HUDEP-2 (cell line): ENCODE data around the gene KRTAP10-7.
"Not testable (repeated sequence)": the region's sequence is repeated elsewhere in the genome, so short reads cannot be mapped to it uniquely, and the experiment has no call there.

Experiments used
- DNase-seq, 76 experiments: peaks; one replicate each; lab custom pipeline; 2025; ENCODE audit not compliant: unreplicated experiment in 76 of 76; lab: John Stamatoyannopoulos, UW

KRTAP10-7 gene

DNA sequence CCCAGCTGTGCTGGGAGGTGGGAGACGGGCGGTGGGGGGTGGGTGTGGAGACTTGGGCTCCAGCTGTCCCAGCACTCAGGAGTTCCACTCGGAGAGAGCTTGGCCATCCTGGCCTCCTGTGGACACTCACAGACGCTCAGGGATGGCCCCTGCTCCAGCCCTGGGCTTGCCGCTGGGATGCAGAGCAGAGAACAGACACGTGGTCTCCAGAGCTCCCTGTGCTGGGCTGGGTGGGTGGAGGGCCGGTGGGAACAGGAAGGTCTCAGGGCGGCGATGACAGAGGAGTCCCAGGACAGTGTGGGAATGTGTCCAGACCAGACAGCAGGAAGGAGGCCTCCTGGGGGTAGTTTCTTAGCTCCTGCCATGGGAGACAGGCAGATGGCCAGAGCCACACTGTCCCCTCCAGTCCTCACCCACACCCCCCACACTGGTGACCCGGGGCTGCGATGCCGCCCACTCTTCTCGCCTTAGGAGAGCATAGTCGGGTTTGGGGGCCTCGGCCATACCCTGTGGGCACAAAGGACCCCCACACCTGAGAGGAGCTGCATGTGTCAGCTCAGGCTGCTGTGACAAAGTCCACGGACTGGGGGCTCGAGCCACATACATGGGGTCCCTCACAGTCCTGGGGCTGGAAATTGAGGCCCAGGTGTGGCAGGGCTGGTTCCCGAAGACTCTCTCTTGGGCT lies 28.5 kb downstream of the KRTAP10-7 start:
- DNase-seq, result no peak

DNA sequence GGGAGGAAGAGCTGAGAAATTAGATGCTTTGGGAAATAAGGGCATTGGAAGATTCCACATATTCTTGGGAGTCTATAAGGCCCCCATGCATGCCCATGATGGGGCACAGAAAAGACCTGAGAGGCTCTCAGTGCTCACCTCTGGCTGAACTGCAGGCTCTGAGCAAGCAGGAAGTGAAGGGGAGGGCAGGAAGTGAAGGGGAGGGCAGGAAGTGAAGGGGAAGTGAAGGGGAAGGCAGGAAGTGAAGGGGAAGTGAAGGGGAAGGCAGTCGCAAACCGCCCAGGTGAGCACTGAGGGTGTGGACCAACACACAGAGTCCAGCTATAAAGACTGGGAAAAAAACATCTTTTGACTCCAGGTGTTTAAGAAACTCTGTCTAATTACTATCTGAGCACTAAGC lies 30.0 kb downstream of the KRTAP10-7 start:
- DNase-seq, result no peak

DNA sequence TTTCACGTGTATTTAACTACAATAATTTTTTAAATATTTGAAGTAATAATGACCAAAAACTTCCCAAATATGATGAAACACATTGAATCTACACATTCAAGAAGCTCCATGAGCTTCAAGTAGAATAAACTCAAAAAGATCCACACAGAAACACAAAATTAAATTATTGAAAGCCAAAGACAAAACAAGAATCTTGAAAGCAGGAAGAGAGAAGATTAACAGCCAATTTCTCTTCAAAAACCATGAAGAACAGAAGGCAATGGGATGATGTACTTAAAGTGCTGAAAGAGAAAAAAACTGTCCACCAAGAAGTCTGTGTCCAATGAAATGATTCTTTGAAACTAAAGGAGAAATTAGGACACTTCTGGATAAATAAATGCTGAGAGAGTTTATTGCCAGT lies 31.7 kb downstream of the KRTAP10-7 start:
- DNase-seq, result no peak

DNA sequence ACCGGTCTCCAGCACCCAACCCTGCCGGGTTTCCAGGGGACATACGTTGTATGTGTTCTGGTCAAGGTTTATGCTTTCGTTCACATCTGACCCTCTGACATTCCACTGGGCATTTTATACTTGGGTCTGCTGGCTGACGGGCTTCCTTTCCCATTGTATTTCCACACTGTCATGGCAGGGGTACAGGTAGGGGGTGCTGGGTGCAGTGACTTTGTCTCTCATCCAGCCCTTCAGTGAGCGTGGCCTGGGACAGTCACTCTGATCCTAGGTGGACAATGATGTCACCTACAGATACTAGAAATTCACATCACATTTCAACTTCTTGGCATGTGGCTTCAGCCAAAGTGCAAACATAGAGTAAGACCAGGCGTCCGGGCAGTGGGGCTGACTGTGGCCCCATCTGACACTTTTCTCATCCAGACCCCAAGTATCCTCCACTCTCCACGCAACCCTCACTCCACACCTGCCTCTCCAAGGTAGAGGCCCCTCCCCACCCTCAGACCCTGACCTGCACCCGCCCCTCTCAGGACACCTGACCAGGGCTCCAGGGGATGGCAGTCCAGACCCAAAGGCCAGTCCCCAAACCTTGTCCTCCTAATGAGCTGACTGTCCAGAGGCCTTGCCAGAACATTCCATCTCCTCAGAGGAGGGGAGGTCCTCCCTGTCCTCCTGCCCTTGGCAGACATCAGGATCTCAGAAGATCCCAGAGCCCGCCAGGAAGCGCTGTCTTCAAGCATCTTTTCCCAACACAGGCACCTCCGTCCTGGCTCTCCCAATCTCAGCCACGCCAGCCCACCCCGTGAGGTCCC lies 36.0 kb downstream of the KRTAP10-7 start:
- DNase-seq, result no peak

DNA sequence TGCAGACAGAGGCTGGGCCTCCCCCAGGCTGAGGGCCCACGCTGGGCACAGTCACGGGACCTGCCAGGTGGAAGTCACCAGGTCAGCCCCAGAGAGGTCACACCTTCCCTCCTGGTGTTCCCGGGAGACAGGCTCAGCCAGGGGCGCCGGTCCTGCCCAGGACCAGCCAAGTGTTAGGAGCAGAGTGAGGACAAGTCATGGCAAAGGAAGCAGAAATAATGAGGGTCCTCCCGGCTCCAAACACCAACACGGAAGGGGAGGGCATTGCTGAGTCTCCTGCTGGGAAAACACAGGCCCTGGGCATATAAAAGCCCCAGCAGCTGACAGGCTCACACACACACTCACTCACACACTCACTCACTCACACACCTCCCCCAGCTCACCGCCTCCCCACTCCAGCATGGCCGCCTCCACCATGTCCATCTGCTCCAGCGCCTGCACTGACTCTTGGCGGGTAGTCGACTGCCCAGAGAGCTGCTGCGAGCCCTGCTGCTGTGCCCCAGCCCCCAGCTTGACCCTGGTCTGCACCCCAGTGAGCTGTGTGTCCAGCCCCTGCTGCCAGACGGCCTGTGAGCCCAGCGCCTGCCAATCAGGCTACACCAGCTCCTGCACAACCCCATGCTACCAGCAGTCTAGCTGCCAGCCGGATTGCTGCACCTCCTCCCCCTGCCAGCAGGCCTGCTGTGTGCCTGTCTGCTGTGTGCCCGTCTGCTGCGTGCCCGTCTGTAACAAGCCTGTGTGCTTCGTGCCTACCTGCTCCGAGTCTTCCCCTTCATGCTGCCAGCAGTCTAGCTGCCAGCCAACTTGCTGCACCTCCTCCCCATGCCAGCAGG lies 36.8 kb downstream of the KRTAP10-7 start, which contains the start of gene KRTAP10-10:
KRTAP10-10 (plus strand) TSS at position 339 of the 833 bp plus-strand sequence; CDS start at position 401, 62 bp downstream.
- DNase-seq, result no peak

DNA sequence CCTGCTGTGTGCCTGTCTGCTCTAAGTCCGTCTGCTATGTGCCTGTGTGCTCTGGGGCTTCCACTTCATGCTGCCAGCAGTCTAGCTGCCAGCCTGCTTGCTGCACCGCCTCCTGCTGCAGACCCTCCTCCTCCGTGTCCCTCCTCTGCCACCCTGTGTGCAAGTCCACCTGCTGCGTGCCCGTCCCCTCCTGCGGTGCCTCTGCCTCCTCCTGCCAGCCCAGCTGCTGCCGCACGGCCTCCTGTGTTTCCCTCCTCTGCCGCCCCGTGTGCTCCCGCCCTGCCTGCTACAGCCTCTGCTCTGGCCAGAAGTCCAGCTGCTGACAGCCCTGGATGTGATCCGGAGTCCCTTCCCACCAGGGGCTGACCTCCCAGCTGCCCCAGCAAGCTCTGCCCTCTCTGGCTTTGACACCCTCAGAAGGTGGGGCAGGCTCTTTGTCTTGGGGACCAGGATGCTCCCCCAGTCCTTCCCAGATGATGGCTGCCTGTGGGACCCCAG lies 37.5 kb downstream of the KRTAP10-7 start:
- not testable (repeated sequence) for DNase-seq

DNA sequence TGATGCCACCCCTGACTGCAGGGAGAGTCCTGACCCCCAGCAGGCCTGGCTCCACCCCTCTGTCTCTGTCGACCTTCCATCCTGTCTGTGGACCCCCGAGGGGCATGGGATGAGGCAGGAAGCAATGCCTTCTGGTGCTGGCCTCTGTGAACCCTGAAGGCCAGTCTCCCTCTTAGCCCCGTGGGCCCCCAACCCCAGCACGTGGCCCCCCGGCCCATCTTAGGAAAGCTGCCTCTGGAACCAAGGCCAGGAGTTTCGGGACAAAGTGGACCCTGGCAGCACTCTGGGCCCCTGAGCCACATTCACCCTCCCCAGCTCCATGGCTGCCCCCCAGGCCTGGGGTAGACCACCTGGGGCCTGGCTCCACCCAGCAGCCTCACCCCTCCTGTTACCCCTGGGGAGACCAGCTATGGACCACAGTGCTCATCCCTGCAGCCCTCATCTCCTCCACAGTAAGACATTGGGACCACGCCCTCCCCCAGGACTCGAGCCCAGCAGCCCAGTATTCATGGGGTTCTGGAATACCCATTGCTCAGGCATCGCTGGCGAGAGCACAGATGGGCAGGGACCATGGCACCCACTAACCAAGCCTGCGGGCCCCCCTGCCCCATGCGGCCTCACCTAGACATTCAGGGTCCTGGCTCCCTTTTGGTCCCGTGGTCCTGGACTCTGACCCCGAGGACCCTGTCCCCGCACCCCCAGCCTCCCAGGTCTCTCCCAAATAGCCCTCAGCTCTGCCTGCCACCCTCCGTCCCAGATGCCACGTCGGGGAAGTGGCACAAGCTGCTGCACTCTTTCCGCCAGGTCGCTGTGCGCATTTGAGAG lies 38.3 kb downstream of the KRTAP10-7 start:
- DNase-seq, result not testable (repeated sequence)

DNA sequence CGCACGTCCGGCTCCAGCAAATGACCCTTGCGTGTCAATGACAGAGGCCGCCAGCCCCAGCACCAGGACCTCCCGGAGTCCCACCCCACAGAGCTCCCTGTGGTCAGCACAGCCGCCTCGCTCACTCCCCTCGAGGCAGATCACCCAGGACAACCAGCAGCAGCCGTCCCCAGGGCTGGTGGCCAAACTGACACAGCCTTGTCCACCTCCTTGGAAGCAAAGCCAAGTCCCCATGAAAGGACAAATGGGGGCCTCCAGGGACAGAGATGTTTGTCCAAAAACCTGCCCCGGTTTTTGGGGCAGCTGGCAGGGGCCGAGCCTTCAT lies 38.9 kb downstream of the KRTAP10-7 start:
- DNase-seq, result no peak

DNA sequence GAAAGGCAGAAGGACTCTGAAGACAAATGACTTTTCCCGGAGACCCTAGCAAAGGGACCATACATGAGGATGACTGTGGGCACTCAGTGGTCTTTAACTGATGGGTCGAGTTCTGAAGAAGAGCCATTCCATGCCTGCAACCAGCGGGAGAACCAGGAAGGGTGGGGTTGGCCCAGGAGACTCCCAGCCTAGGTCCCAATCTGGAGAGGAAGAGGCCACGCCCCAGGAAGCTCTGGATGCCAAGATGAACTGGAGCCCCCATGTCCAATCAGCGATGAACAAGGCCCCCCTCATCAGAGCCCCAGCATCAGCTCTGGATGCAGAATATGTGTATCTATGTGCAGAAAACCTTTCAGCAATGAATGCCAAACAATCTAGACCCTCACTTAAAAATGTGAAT lies 40.4 kb downstream of the KRTAP10-7 start:
- no peak for DNase-seq

DNA sequence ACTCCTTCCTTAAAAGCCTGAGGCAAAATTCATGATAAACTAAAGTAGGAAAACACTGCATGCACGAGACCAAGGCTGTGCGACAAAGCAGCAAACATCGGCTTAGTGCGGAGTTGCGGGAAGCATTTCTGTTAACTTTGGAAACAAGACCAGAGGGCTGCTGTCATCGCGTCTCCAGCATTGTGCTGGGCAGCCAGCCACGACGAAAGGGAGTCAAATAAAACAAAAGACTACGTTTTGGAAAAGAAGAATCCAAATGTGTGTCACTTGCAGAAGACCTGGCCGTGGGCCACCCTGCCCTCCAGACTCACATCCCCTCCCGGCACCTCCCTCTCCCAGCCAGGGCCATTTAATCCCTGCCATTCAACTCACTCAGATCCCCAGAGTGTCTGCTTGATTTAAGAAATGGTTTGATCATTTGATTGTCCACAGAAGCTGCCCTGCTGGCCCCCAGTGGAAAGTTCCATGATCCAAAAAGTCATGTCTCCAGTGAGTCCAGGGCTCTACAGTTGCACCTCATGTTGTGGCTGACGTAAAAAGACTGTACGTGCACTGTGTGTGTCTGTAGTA lies 43.4 kb downstream of the KRTAP10-7 start:
- no peak for DNase-seq

DNA sequence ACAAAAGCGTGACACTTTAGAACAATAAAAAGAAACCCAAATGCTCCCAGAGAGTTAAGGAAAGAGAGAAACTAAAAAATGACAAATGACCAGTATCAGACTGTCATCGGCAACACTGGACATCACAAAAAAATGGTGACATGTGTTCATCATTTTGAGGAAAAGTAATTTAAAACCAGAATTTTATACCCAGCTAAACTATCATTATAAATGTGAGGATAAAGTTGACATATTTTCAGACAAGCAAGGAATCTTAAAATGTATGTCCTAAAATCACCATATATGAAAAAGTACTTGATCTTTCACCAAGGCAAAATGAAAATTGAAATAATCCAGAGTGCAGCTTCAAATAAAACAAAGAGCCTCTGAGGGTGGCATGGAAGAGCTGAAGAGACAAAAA lies 44.5 kb downstream of the KRTAP10-7 start:
- DNase-seq, result no peak

DNA sequence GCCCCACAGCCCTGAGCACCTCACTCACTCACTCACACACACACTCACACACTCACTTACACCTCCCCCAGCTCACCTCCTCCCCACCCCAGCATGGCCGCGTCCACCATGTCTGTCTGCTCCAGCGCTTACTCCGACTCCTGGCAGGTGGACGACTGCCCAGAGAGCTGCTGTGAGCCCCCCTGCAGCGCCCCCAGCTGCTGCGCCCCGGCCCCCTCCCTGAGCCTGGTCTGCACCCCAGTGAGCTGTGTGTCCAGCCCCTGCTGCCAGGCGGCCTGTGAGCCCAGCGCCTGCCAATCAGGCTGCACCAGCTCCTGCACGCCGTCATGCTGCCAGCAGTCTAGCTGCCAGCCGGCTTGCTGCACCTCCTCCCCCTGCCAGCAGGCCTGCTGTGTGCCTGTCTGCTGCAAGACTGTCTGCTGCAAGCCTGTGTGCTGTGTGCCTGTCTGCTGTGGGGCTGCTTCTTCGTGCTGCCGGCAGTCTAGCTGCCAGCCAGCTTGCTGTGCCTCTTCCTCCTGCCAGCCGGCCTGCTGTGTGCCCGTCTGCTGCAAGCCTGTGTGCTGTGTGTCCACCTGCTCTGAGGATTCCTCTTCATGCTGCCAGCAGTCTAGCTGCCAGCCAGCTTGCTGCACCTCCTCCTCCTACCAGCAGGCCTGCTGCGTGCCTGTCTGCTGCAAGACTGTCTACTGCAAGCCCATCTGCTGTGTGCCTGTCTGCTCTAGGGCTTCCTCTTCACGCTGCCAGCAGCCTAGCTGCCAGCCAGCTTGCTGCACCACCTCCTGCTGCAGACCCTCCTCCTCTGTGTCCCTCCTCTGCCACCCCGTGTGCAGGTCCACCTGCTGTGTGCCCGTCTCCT lies 46.2 kb downstream of the KRTAP10-7 start, which contains the start of gene KRTAP10-11:
KRTAP10-11 (plus strand) TSS at position 49 of the 856 bp plus-strand sequence; CDS start at position 94, 45 bp downstream.
- DNase-seq, result not testable (repeated sequence)

DNA sequence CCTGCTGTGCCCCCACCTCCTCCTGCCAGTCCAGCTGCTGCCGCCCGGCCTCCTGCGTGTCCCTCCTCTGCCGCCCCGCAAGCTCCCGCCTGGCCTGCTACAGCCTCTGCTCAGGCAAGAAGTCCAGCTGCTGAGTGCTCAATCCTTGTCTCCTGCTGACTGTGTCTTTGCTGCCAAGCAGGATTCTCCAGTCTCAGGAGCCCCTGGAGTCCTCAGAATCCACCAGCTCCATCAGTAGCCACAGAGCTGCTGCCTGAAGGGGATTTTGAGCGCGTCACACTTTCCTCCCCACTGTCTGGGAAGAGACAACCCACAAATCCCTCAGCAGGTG lies 46.8 kb downstream of the KRTAP10-7 start:
- DNase-seq, result no peak

DNA sequence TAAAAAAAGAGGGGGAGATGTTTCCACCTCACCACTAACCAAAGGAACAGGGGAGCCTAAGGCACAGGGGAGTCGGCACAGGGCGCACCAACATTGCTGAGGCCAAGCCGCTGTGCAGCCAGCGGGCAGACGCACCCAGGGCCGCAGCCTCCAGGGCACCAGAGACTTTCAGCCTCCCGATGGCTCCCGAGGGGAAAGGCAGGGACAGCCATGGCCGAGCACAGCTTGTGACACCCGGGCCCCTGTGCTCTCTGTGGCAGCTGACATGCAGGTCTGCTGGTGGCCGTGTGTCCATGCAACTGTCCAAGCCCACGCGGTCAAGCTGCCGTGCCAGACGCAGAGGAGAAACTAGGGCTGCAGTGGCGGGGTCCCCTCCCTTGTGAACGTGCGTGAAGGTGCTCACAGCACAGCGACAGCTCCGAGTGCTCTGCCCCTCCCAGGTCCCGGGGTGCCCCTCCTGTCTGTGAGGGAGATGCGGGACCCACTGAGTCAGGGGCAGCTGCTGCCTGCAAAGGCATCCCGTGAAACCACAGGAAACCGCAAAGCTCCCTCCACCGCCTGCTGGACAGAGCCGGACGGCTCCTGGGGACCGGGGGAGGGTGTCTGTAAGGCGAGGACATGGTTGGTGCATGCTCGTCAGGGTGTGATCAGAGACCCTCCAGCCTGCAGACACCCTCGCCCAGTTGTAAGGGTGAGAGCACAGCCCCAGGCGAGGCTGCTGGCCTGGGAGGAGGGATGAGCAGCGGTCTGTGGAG lies 48.3 kb downstream of the KRTAP10-7 start:
- no peak for DNase-seq

DNA sequence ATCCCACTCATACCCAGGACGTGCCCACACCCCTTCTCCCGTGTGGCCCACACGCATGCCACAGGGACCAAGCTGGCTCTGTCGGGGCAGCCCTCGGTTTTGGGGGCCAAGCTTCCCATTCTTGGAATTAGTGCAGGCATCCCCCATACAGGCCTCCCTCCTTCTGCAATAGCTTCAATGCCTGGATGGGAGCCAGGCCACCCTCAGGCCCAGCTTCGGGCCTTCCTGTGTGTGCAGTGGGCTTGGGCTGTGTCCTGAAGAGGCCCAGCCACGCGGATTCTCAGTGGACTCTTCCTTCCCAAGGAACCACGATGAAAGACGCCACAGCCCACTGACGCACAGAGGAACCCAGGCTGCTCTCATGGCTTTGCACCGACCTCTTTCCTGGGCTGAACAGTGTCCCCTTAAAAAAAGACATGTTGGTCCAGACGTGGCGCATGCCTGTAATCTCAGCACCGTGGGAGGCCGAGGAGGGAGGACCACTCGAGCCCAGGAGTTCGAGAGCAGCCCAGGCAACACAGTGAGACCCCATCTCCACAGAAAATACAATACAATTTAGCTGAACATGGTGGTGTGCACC lies 49.2 kb downstream of the KRTAP10-7 start:
- no peak for DNase-seq

DNA sequence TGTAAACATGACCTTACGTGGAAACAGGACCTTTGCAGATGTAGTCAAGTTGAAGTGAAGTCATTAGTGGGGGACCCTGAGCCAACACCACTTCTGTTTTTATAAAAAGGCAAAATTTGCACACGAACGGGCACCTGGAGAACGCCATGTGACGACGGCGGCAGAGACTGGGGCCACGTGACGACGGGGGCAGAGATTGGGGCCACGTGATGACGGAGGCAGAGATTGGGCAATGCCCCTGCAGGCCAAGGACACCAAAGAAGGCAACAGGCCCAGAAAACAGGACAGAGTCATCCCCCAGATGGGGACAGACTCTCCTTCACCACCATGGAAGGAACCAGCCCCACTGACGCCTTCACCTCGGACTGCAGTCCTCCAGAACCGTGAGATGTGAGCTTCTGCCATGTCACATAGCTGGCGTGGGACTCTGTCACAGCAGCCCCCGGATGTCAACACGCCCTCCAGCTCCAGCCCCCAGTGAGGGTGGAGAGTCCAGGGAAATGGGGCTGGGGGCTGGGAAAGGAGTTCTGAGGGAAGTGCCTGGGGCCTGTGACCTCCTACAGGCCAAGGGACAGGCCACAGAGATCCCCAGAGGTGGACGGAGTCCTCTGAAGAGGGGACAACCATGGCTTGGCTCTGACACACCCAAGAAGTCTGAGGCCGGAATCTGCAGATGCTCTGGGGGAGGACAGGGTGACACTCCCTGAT lies 50.0 kb downstream of the KRTAP10-7 start:
- no peak for DNase-seq

DNA sequence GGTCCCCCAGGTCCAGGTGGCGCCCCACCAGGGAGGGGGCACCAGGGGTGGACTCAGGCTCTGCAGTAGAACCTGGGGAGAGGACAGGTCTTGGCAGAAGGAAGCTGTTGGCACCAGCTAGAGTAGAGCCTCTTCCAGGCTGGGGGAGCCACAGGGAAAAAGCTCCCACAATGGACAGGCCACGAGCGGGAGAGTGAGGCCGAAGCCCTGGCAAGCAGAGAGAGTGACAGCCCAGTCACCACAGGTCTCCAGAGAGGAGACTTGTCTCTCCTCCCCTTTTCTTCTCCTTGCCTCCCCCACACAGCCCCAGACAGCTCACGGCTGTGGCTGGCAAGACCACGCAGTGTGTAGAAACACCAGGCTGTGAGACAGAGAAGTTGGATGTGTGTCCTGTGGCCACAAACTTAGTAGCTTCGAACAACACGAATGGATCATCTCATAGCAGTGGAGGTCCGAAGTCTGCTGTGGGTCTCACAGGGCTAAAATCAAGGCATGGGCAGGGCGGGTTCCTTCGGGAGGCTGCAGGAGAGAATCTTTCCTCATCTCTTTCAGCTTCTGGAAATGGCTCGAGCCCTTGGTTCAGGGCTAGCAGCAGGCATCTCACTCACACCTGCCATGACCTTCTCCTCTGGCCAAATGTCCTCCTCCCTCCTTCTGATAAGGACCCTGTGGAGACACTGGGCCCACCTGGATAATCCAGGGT lies 50.7 kb downstream of the KRTAP10-7 start:
- no peak for DNase-seq
